Uterus (tissue), 4 donors: ENCODE data around the gene TIGIT. TPM values are rescaled to one million over a fixed set of nuclear protein-coding genes. Genes with fewer than 3 reads are reported as not detected.

Experiments used
- DNase-seq, 2 donors: peaks; one replicate each; pipeline ENCODE4 v3.0.0-alpha.2; 2019 to 2020
- H3K27ac ChIP-seq, 2 donors: fragments of 200-600 bp; sonication (generic); 1 replicate in 1 of 2; 2 replicates in 1 of 2; pipeline ENCODE4 v1.5.1; 2016 to 2018
- H3K27me3 ChIP-seq, 2 donors: fragments of 200-600 bp; sonication (generic); one replicate each; pipeline ENCODE4 v1.5.1; 2018 to 2019; ENCODE audit warnings: control low read depth in 1 of 2
- H3K36me3 ChIP-seq, 2 donors: fragments of 200-600 bp; sonication (generic); one replicate each; pipeline ENCODE4 v1.5.1; 2019; ENCODE audit warnings: control low read depth in 1 of 2
- H3K4me1 ChIP-seq, 2 donors: fragments of 200-600 bp; sonication (generic); one replicate each; pipeline ENCODE4 v1.5.1; 2018 to 2019; ENCODE audit warnings: control low read depth in 1 of 2
- H3K4me3 ChIP-seq, 2 donors: fragments of 200-600 bp; sonication (generic); 1 replicate in 1 of 2; 2 replicates in 1 of 2; pipeline ENCODE4 v1.5.1; 2018 to 2019; ENCODE audit warnings: mild to moderate bottlenecking in 1 of 2
- H3K9me3 ChIP-seq, 2 donors: fragments of 200-600 bp; sonication (generic); one replicate each; pipeline ENCODE4 v1.5.1; 2019; ENCODE audit warnings: control low read depth in 1 of 2
- POLR2A ChIP-seq, 2 donors: fragments of 450-650 bp; IDR thresholded peaks; one replicate each; pipeline ENCODE4 v1.6.1; 2016; ENCODE audit warnings: antibody characterized with exemption in 2 of 2, mild to moderate bottlenecking in 1 of 2, moderate library complexity in 1 of 2
- intact Hi-C: fragments of 100-400 bp; cut with DNase I; formaldehyde crosslinking; loops from one replicate; pipeline ENCODE4 v1.15.1; 2023; ENCODE audit warnings: low total_unique reads
- total RNA-seq, 4 donors: library from RNA; depleted of rRNA in 3 of 4; stranded (reverse); fragments of >200 nt in 3 of 4; gene quantifications; one replicate each; pipeline versions ENCODE4 v1.1.0 to v1.2.4, GENCODE V29; 2014 to 2023
- TF ChIP-seq, protein P1 (sequence below), 4 experiments: fragments of 200-600 bp in 2 of 4; fragments of 450-650 bp in 2 of 4; sonication (generic) in 2 of 4; IDR thresholded peaks; one replicate each; pipeline ENCODE4 v1.5.1; 2016 to 2019; ENCODE audit warnings: antibody characterized with exemption in 4 of 4, mild to moderate bottlenecking in 2 of 4, moderate library complexity in 1 of 4
- donor health status: DM: yes; HTN: yes; CAD: no.

The TIGIT gene
- total RNA-seq, 4 donors from 2014 or later = 0.12 to 0.28 TPM; not detected in 2

DNA sequence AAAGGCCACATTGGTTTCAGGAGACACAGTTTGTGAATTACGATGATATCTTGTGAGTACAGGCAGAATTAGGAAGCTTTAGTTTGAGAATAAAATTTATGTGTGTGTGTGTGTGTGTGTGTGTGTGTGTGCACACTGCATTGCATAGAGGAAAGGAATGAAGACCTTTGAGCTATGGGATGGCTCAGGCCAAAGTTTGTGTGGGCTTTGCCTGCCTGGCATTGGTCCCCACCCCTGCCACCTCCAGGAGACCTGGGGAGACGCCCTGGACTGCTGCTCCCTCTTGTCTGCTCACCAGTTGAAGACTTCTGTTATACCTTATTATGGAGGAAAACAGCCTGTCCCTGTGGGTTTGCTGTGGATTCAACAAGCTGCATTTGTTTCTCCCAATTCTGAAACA is 37.2 kb downstream of the TIGIT start:
- intact Hi-C loops = no loop called here
- Histone ChIP-seq H3K27ac (no peak overlapping the region), H3K36me3 (no peaks in the 10 kb centered on the region), H3K9me3 (no peaks in the 10 kb centered on the region), H3K27me3 (no peaks in the 10 kb centered on the region), H3K4me1 (no peaks in the 10 kb centered on the region), H3K4me3 (no peak overlapping the region)
- DNase-seq = no peak
- no peak for TF ChIP-seq POLR2A (IDR thresholded peaks at IDR 0.05)
- TF ChIP-seq, protein P1, sequence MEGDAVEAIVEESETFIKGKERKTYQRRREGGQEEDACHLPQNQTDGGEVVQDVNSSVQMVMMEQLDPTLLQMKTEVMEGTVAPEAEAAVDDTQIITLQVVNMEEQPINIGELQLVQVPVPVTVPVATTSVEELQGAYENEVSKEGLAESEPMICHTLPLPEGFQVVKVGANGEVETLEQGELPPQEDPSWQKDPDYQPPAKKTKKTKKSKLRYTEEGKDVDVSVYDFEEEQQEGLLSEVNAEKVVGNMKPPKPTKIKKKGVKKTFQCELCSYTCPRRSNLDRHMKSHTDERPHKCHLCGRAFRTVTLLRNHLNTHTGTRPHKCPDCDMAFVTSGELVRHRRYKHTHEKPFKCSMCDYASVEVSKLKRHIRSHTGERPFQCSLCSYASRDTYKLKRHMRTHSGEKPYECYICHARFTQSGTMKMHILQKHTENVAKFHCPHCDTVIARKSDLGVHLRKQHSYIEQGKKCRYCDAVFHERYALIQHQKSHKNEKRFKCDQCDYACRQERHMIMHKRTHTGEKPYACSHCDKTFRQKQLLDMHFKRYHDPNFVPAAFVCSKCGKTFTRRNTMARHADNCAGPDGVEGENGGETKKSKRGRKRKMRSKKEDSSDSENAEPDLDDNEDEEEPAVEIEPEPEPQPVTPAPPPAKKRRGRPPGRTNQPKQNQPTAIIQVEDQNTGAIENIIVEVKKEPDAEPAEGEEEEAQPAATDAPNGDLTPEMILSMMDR (IDR thresholded peaks at IDR 0.05) = no peak

DNA sequence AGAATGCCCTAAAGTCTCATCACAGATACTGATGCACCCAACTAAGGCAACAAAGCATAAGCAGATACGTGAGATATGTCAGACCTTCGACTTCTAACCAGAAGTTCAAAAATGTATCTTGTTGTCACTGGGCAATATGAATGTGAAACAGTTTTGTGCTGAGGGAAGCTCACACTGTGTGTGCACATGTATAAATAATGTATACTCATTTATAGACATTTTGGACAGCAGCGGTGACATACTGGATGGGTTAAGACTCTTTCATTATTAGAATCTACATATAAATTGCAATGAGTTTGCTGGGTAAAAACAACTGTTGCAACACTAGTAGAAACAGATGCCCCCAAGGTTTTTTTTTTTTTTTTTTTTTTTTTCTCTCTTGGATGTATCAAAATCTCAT is 37.9 kb downstream of the TIGIT start:
- intact Hi-C loops = no loop called here
- Histone ChIP-seq H3K9me3 (no peaks in the 10 kb centered on the region), H3K27ac (no peak overlapping the region), H3K4me3 (no peak overlapping the region), H3K27me3 (no peaks in the 10 kb centered on the region), H3K36me3 (no peaks in the 10 kb centered on the region), H3K4me1 (no peaks in the 10 kb centered on the region)
- TF ChIP-seq POLR2A (IDR thresholded peaks at IDR 0.05) = no peak
- TF ChIP-seq, protein P1 (IDR thresholded peaks at IDR 0.05) = no peak
- no peak for DNase-seq

DNA sequence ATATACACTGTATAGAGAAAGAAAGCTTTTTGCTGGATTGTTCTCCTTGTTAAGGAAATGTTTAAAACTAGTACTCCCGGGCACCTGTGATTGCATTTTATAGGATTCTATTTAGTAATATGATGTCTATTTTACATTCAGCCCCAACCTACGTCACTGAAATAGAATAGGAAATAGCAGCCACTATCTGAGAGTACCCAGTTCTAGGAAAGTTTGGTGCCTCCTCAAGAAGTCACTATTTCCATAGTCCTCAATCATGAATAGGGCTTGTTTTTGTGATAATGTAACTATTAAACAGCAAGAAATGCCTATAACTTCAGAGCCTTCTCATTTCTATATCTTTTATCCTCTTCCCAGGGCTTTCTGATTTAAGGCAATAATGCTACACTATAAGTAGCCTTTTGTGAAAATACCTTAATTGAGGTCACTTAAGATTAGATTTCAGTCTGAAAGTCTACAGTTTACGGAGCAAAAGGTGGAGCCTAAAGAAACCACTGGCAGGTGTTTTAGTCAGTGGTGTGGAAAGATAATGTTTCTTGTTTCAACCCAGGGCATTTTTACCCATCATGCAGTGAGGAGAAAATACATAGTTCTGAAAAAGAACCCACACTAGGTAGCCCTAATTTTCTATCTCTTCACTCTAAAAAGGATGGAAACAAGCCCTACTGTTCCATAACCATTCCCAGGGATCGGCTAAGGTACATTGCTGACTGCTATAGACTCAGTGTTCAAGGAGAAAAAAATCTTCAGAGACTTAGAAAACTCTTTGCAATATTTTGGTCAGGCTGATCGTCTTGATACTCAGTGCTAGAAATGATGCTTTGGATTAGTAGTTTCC is 38.7 kb downstream of the TIGIT start:
- Histone ChIP-seq H3K9me3 (no peaks in the 10 kb centered on the region), H3K27me3 (no peaks in the 10 kb centered on the region), H3K36me3 (no peaks in the 10 kb centered on the region), H3K27ac (no peak overlapping the region), H3K4me1 (no peaks in the 10 kb centered on the region), H3K4me3 (no peak overlapping the region)
- TF ChIP-seq, protein P1 (IDR thresholded peaks at IDR 0.05) = no peak
- TF ChIP-seq POLR2A (IDR thresholded peaks at IDR 0.05) = no peak
- DNase-seq = no peak
- intact Hi-C loops = no loop called here

DNA sequence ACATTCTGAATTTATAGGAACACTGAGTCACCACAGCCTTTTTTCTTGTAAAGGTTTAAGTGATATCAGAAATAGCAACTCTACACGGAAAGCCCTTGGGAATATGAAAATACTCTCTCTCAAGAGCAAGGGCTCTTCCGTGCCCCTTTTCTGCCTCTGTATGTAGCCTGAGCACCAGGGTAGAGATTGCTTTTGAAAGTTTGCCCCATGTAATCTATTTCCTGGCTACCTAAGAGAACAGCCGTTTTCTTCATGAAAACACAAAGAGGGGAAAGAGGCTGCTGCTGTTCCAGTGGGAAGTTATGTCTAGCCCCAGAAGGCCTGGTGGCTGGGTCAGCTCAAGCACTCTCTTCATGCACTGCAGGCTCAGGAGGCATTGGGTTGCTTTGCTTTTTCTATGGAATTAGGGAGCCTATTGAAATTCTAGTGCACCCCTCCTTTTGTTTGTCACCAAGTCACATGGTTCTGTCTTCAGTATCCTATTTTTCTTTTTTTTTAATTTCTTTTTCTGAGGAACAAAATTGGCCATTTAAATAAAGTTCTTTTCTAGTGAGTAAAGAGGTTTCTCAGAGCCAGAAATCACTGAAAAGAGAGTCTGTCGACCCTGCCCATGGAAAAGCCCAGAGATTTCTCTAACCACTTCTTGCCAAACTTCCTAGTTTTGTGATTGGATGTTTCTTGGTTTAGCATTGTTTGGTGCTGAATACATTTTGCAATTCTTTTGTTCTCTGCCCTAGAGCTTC is 39.5 kb downstream of the TIGIT start:
- H3K27me3 ChIP-seq = no peaks in the 10 kb centered on the region
- intact Hi-C loops = no loop called here
- TF ChIP-seq, protein P1 (IDR thresholded peaks at IDR 0.05) = no peak
- TF ChIP-seq POLR2A (IDR thresholded peaks at IDR 0.05) = no peak
- no peaks in the 10 kb centered on the region for H3K36me3 ChIP-seq
- no peak for DNase-seq
- H3K4me1 ChIP-seq = no peaks in the 10 kb centered on the region
- H3K27ac ChIP-seq = no peak overlapping the region
- H3K9me3 ChIP-seq = no peaks in the 10 kb centered on the region
- H3K4me3 ChIP-seq = no peak overlapping the region

DNA sequence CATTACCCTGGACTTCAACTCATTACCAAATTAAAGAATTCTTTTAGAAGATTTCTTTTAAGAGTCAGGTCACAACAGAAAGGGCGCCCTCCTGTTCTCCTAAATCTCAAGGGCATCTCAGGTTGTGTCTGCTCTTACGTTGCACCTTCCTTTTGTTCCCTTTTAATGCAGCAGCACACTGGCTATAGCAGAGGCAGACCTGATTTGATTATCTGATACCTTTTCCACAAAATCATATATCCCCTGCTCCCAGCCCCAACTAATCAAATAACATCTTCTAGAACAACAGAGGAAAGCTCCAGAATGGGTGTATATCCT is 40.1 kb downstream of the TIGIT start:
- no peaks in the 10 kb centered on the region for H3K9me3 ChIP-seq
- no peaks in the 10 kb centered on the region for H3K36me3 ChIP-seq
- no peaks in the 10 kb centered on the region for H3K27me3 ChIP-seq
- no peak overlapping the region for H3K27ac ChIP-seq
- no peaks in the 10 kb centered on the region for H3K4me1 ChIP-seq
- no peak for DNase-seq
- H3K4me3 ChIP-seq = no peak overlapping the region
- intact Hi-C loops = no loop called here
- TF ChIP-seq, protein P1 (IDR thresholded peaks at IDR 0.05) = no peak
- TF ChIP-seq POLR2A (IDR thresholded peaks at IDR 0.05) = no peak
